Activated CD4-positive, CD25-positive, alpha-beta regulatory T cell treated with anti-CD3 and anti-CD28 coated beads, Interleukin-2, amount 50 U/mL, for 16 hours (primary cell): Measurements from ENCODE around the gene RNASEH2B.

ENCODE experiments used
- DNase-seq: peaks from one replicate; pipeline ENCODE4 v3.0.0-alpha.2; 2020; ENCODE audit warnings: low read depth, low spot score

The RNASEH2B gene

DNA sequence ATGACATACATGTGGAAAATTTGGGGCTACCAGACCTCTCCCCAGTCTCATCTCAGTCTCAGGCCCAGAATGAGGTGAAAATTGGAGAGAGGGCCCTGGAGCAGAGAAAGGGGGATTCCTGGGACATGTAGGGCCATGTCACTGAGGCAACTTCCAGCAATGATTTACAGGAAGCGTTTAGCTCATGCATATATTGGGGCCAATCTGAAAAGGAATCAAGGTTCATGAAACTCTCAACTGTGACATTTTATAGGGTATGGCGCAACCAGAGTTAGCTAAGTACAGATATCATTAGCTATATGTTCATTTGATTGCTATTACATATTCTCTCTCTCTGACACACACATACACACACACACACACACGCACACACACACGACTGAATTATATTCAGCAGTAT lies 86.3 kb downstream of the RNASEH2B start:
- DNase-seq, result no peak

DNA sequence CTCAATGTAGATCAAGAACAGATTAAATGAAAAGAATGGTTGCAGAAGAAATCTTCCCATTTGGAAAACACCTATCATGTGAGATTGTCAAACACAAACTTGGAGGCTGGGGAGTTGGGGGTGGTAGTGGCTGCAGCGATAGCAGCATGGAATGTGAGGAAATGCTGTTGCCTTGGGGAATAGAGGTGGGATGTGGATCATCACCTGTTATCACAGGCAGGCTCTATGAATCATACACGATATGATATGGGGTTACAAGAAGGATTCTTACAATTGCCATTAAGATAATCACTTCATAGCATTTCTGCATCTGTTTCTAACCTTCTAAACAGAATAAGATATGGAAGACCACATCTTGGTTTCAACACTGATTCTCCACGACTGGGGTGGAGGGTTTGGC lies 88.7 kb downstream of the RNASEH2B start:
- DNase-seq, result no peak

DNA sequence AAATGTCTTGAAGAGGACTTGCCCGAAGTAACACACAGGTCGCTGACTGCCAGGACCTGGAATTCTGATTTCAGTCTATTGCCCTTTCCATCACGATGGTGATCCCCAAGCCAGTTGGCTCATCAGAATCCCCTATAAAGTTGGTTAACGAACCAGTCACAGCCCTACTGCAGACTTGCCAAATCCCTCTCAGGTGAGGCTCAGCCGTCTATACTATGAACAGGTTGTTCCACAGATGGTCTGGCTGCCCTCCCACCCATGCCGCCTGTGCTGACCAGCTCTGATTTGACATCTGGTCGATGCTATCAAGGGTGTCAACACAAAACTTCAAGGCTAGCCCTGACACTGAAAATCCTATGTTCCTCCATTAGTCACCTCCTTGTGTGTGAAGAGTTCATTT lies 90.0 kb downstream of the RNASEH2B start:
- DNase-seq, result no peak

DNA sequence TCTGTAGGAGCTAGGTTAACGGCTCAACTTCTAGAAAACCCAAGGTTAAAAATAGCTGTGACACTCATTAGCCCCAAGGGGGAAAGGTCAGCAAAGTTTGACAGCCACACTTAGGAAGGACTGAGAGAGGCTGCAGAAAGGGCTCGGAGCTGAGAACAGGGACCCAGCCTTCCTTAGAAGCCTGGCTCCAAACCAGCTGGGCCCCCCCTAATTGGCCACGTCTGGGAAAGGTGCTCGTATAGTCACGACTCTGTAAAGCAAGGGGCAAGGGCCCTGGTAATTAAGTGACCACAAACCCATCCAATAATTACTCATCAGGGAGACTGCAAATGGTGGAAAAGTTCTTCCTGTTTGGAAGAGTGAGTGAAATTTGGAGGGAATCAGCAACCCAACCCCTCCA lies 90.5 kb downstream of the RNASEH2B start:
- DNase-seq, result no peak

DNA sequence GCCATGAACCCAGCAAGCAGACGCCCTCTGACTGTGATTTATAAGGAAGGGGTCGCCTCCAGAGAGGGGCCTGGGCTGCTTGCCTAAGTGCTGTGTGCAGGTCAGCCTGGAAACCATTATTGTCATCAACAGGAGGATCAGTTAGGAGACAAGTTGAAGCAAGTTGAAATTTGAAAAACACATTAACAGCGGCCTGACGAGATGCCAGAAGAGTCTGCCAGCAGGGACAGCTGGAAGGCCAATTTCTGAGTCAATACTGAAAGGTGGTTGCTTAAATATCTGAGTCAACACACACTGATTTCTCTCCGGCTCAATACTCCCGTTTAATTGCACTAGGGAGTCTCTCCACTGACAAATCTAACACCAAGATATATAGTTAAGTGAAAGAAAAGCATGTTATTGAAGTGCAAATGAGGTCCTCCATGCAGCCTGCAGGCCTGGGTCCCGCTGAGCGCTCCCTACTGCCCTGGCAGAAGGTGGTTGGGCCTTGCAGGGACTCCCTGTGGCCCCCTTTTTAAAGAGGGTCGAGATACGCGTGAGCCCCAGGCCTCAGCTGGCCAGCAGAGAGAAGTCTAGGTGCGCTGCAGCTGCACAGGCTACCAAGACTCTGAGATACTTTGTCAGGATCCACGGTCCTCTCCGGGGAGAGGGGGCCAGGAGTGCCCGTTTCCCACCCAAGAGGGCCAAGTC lies 91.1 kb downstream of the RNASEH2B start:
- DNase-seq, result no peak

DNA sequence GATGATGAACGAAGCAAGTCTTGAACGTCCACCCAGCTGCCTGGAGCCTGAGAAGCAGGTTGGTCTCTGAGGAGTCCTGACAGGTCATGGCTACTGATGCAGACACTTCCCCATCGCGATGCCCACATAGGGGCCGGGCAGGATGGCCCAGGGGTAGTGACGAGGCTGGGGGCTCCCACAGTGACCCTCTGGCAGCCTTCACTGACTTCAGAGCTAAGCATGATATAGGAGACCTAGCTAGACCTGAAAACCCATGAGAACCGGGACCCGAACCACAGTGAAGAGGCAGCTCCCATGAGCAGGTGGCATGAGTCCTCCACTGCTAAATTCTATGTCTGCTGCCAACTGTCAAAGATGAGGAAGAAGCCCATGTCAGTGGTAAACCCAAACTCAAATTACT lies 91.7 kb downstream of the RNASEH2B start:
- DNase-seq, result no peak

DNA sequence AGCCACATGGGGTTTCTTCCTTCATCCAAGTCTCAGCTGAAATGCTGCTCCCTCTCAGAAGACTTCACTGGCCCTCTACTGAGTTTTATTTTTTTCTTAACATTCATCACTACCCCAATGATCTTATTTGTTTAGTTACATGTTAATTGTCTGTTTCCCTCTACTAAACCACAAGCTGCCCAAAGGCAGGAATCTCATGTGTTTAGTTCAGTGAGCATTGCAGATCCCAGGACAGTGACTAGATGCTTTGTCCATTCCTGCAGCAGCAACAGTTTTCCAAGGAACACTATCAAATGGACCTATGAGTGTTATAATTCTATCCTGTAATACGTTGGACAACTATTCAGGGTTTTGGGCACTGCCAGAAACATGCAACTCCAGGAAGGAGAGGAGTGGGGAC lies 93.1 kb downstream of the RNASEH2B start:
- DNase-seq, result no peak

DNA sequence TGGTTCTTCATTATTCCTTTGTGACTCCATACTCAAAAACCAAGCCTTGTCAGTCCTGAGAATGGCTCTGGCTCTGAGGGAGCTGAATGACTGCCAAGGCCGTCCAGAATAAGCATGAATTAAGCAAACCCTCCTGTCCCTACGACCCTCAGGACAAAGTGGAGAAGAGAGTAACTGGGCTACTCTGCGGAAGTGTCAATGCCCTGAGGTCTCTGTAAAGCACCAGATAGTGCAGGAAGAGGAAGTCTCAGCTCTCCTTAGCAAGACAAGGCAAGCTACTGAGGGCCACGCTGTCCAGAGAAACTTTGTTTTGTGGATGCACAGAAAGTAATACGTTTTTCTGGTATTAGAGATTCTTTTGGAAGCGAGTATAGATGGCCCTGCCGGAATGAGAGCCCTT lies 94.1 kb downstream of the RNASEH2B start:
- DNase-seq, result no peak

DNA sequence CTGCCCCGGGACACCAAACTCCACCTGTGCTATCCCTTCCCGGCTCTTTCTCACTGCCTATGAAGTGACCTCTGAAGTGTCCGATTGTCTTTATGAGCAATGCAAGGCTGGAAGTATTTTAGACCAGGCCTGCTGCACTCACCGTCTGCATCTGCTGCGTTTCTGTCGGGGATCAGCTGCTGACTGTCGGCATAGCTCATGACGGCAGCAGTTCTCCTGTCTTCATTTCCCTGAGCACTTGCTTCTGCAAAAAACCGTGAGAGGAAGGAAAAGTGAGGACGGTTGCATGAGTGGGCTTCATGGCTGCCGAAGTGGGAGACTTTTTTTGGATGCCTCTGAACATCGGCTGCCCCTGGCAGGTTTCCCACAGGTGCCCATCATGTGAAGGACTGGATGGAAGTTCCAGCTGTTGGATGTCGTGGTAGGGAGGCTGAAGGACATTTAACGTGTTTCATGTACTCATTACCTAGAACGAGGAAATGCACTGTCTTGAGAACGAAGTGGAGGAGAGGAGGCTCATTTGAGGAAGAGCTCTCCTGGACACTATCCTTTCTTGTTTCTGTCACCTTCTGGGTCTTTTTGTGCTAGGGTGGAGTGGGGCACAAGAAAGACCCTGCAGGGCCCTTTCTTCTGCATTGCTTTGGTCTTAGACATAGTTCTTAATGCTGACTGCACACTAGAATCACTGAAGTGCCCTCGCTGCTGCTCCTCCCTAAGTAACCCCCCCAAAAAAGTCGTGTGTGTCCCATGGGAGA lies 94.7 kb downstream of the RNASEH2B start:
- DNase-seq, result no peak

DNA sequence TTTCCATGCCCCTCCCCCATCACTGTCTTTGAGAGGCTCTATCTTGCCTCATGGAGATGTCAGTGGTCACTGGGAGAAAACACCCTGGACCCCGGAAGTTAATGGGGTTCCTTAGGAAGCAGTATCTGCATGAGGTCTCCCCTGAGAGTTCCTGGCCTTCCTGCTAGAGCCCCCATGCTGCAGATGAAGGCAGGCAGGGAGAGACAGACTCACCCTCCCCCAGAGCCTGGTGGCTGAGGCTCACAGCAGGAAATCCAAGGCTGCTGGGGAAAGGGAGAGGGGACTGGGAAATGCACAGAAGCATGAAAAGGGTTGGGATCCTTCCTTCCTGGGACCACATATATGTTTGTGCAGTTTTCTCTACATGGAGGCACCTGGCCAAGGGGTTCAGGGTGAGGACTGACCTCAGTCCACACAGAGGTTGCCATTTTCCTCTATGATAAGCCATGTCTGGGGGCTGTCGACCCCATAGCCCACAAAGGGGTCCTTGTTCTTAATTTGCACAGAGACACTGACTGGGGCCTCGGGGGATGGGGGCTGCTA lies 95.4 kb downstream of the RNASEH2B start:
- no peak for DNase-seq

DNA sequence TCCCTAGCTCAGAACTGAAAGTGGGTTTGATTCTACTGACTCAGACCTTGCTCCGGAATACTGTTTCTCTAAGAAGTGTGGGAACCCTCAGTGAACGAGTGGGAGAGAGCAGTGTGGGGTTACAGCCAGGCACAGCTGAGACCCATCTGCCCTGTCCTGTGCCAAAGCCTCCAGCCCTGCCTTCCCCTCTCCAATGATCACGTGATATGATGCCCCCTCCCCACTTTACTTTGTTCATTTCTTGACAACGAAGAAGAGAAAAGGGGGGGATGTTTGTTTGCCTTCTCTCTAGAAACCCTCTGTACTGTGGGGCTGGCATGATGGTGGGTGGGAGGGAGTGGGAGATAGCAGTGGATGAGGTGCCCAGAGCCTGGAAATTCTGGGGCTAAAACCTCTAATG lies 96.0 kb downstream of the RNASEH2B start:
- no peak for DNase-seq
